Stimulated activated CD4-positive, alpha-beta T cell treated with anti-CD3 and anti-CD28 coated beads, Interleukin-4, amount 100 ng/mL, for 24 hours (primary cell): Measurements from ENCODE around the gene C1QTNF8.

ENCODE experiments used
- DNase-seq: peaks from one replicate; pipeline ENCODE4 v3.0.0-alpha.2; 2020

C1QTNF8 gene

GRCh38 chr16:1096169-1097082 is at the start of gene C1QTNF8:
TSS of gene C1QTNF8 (minus strand) at chr16:1096244. CDS start at chr16:1094922, 1,322 bp downstream.
- DNase-seq, result no peak

GRCh38 chr16:1145383-1146100 is 49.5 kb upstream of the C1QTNF8 start:
- no peak for DNase-seq

- no peak for DNase-seq
Measured at GRCh38 chr16:1144476-1145382, 48.7 kb upstream of the C1QTNF8 start.

- DNase-seq, result no peak
Measured at GRCh38 chr16:1143761-1144450, 47.9 kb upstream of the C1QTNF8 start.

- no peak for DNase-seq
Measured at GRCh38 chr16:1142911-1143310, 46.9 kb upstream of the C1QTNF8 start.

- DNase-seq, result no peak
Measured at GRCh38 chr16:1141716-1142115, 45.7 kb upstream of the C1QTNF8 start.

- DNase-seq, result no peak
Measured at GRCh38 chr16:1141191-1141590, 45.1 kb upstream of the C1QTNF8 start.

- no peak for DNase-seq
Measured at GRCh38 chr16:1140582-1141162, 44.6 kb upstream of the C1QTNF8 start.

GRCh38 chr16:1137604-1138003 is 41.6 kb upstream of the C1QTNF8 start:
- DNase-seq, result no peak

GRCh38 chr16:1135459-1135825 is 39.4 kb upstream of the C1QTNF8 start:
- DNase-seq, result no peak

GRCh38 chr16:1134776-1135458 is 38.9 kb upstream of the C1QTNF8 start:
- DNase-seq, result no peak

GRCh38 chr16:1133810-1134520 is 37.9 kb upstream of the C1QTNF8 start:
- DNase-seq, result no peak

- DNase-seq, result no peak
Measured at GRCh38 chr16:1133271-1133670, 37.2 kb upstream of the C1QTNF8 start.

- no peak for DNase-seq
Measured at GRCh38 chr16:1132431-1132830, 36.4 kb upstream of the C1QTNF8 start.

GRCh38 chr16:1131378-1131994 is 35.4 kb upstream of the C1QTNF8 start:
- no peak for DNase-seq

- DNase-seq, result no peak
Measured at GRCh38 chr16:1130382-1130781, 34.3 kb upstream of the C1QTNF8 start.

GRCh38 chr16:1129106-1129960 is 33.3 kb upstream of the C1QTNF8 start:
- DNase-seq, result no peak

- no peak for DNase-seq
Measured at GRCh38 chr16:1127971-1128715, 32.1 kb upstream of the C1QTNF8 start.

- no peak for DNase-seq
Measured at GRCh38 chr16:1127101-1127500, 31.1 kb upstream of the C1QTNF8 start.
